ENCODE measurements around the gene CUL1.

CUL1 gene

DNA sequence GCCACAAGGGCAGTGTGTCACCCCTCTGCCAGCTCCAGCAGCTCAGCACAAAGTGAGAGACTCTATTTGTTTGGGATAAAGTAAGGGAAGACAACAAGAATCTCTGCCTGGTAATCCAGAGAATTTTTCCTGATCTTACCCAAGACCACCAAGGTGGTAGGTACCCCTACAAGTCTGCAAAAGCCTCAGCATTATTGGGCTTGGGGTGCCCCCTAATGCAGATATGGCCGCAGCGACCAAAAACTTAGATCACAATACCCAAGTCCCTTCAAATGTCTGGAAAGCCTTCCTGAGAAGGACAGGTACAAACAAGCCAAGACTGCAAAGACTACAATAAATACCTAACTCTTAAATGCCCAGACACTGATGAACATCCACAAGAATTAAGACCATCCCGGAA, 22.4 kb upstream of the CUL1 start:
- DNase-seq (ENCODE audit: insufficient read length, low spot score): no peak
- TF ChIP-seq, protein P1, sequence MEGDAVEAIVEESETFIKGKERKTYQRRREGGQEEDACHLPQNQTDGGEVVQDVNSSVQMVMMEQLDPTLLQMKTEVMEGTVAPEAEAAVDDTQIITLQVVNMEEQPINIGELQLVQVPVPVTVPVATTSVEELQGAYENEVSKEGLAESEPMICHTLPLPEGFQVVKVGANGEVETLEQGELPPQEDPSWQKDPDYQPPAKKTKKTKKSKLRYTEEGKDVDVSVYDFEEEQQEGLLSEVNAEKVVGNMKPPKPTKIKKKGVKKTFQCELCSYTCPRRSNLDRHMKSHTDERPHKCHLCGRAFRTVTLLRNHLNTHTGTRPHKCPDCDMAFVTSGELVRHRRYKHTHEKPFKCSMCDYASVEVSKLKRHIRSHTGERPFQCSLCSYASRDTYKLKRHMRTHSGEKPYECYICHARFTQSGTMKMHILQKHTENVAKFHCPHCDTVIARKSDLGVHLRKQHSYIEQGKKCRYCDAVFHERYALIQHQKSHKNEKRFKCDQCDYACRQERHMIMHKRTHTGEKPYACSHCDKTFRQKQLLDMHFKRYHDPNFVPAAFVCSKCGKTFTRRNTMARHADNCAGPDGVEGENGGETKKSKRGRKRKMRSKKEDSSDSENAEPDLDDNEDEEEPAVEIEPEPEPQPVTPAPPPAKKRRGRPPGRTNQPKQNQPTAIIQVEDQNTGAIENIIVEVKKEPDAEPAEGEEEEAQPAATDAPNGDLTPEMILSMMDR (IDR thresholded peaks at IDR 0.05; ENCODE audit: insufficient read depth, missing control alignments): no peak

DNA sequence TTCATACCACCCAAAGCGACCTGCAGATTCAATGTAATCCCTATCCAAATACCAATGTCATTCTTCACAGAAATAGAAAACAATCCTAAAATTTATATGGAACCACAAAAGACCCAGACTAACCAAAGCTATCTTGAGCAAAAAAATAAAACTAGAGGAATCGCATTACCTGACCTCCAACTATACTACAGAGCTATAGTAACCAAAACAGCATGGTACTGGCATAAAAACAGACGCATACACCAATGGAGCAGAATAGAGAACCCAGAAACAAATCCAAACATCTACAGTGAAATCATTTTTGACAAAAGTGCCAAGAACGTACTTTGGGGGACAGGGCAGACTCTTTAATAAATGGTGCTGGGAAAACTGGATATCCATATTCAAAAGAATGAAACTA, 16.9 kb upstream of the CUL1 start:
- TF ChIP-seq, protein P1 (IDR thresholded peaks at IDR 0.05; ENCODE audit: insufficient read depth, missing control alignments): no peak
- no peak for DNase-seq (ENCODE audit: insufficient read length, low spot score)
- FAIRE-seq: no peak

More for the DNA sequence above, 22.4 kb upstream of the CUL1 start:
- FAIRE-seq: no peak

DNA sequence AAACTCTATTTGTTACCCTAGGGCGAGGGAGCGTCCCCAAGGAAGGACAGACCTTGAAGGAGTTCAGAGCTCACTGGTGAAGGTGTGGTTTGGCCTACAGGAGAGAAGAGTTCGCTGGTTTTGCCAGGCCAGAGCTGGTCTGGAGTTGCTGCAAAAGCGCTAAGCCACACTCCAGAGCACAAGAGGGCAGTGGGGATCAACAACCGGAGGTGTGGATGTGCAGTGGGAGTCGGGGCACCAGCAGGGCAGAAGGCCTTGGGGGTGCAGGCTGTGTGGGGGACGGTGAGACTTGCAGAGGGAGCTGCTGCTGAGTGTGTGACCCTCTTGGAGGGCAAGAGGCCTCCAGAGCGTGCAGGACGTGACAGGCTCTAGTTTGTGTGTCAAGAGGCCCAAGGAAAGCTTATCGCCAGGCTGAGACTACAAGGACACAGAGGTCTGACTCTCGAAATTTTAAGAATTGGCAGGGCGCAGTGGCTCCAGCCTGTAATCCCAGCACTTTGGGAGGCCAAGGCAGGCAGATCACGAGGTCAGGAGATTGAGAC, 14.3 kb upstream of the CUL1 start:
- FAIRE-seq: no peak
- TF ChIP-seq, protein P1 (IDR thresholded peaks at IDR 0.05; ENCODE audit: insufficient read depth, missing control alignments): no peak

DNA sequence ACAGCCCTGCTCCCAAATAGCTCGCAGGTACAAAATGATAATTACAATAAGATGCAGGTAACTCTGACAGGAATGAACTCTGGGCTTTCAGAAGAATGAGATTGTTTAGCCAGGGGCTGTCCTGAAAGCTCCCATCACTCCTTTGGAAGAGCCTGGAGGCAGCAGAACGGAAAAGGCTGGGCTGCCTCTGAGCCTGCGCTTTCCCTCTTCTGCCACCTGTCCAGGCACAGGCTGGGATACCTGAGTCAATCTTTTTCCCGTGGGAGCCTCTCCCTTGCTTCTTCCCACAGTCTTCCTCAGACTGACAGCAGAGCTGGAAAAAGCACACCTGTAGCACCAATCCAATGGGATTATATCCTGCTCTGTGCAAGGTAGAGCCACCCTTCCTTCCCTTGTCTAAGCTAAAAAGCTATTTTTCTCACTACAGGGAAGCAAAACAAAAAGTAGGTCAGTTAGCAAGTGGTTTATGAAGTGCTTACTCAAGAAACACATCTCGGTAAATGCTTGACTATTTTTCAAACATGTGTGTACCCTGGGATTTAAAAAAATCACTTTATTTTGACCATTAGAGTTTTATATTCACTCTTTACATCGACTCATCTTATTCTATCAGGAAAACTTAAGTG, 12.3 kb upstream of the CUL1 start:
- TF ChIP-seq, protein P1 (IDR thresholded peaks at IDR 0.05; ENCODE audit: insufficient read depth, missing control alignments): no peak
- DNase-seq (ENCODE audit: insufficient read length, low spot score): no peak
- no peak for FAIRE-seq

More for the DNA sequence above, 14.3 kb upstream of the CUL1 start:
- no peak for DNase-seq (ENCODE audit: insufficient read length, low spot score)

DNA sequence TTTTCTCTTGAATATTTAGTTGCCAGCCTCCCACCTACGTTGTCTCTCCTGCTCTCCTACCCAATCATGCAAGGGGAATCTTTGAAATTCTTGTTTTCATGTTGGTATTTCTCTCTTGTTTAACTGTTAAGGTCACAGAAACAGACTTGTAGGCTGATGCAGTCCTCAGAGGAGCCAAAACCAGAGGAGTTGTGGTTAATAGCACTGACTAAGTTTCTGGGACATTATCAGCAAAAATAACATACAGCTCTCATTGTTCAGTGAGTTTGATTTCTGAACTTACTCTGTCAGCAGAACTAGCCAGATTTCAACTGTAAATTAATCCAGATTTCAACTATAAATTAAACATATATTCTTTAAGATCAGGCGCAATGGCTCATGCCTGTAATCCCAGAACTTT, 11.1 kb upstream of the CUL1 start:
- TF ChIP-seq, protein P1 (IDR thresholded peaks at IDR 0.05; ENCODE audit: insufficient read depth, missing control alignments): no peak
- FAIRE-seq (no peak), DNase-seq (ENCODE audit: insufficient read length, low spot score) (no peak)

DNA sequence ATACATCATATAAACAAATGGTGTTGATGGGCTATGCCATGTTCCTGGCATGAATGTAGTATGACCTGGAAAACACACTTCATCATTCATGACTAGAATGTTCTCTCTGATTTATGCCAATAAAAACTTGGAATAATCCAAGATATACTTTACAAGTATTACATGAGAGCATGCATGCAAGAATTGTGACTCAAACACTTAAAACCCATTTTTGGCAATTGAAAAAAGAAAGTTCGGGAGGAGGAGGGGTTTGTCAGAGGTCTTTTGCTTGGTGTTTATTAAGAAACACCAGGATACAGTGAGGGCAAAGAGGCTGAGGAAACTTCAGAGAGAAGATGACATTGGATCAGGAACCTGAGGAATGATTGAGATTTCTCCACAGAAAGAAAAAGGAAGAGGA, 10.2 kb upstream of the CUL1 start:
- DNase-seq (ENCODE audit: insufficient read length, low spot score) (no peak), FAIRE-seq (no peak)
- TF ChIP-seq, protein P1 (IDR thresholded peaks at IDR 0.05; ENCODE audit: insufficient read depth, missing control alignments): no peak

- DNase-seq (ENCODE audit: insufficient read length, low spot score) (no peak), FAIRE-seq (no peak)
- TF ChIP-seq, protein P1 (IDR thresholded peaks at IDR 0.05; ENCODE audit: insufficient read depth, missing control alignments): no peak
These were observed 5.1 kb upstream of the CUL1 start for GRCh38 chr7:148693651-148694050.
